Activated T-helper 1 cell treated with anti-CD3 and anti-CD28 coated beads, Interleukin-2, amount 50 U/mL, for 16 hours (primary cell): Measurements from ENCODE around the gene SLC29A3.

ENCODE experiments used
- DNase-seq, 2 donors: peaks; one replicate each; pipeline ENCODE4 v3.0.0-alpha.2; 2020; ENCODE audit warnings: low read depth in 1 of 2, low spot score in 1 of 2

The SLC29A3 gene

GRCh38 chr10:71299071-71299785 lies 19.8 kb upstream of the SLC29A3 start:
- no peak for DNase-seq

GRCh38 chr10:71300555-71301370 lies 18.3 kb upstream of the SLC29A3 start:
- no peak for DNase-seq

GRCh38 chr10:71301371-71301916 lies 17.6 kb upstream of the SLC29A3 start:
- no peak for DNase-seq

- DNase-seq: no peak
Measured at GRCh38 chr10:71302451-71302850, 16.6 kb upstream of the SLC29A3 start.

GRCh38 chr10:71302874-71303568 lies 16.0 kb upstream of the SLC29A3 start:
- DNase-seq: no peak

GRCh38 chr10:71303569-71303907 lies 15.5 kb upstream of the SLC29A3 start:
- no peak for DNase-seq

- no peak for DNase-seq
Measured at GRCh38 chr10:71304914-71305313, 14.1 kb upstream of the SLC29A3 start.

GRCh38 chr10:71306979-71307378 lies 12.1 kb upstream of the SLC29A3 start:
- DNase-seq: no peak

GRCh38 chr10:71307469-71308085 lies 11.5 kb upstream of the SLC29A3 start:
- DNase-seq: no peak

- no peak for DNase-seq
Measured at GRCh38 chr10:71308244-71308643, 10.8 kb upstream of the SLC29A3 start.

GRCh38 chr10:71308985-71309384 lies 10.1 kb upstream of the SLC29A3 start:
- no peak for DNase-seq

GRCh38 chr10:71309919-71310318 lies 9.1 kb upstream of the SLC29A3 start:
- DNase-seq: no peak

GRCh38 chr10:71312220-71312619 lies 6.8 kb upstream of the SLC29A3 start:
- no peak for DNase-seq

- DNase-seq: no peak
Measured at GRCh38 chr10:71312811-71313789, 6.0 kb upstream of the SLC29A3 start.

GRCh38 chr10:71314028-71314693 lies 4.9 kb upstream of the SLC29A3 start:
- peak; percentile 21 to 24 for DNase-seq

GRCh38 chr10:71314694-71315225 lies 4.3 kb upstream of the SLC29A3 start:
- DNase-seq: no peak

- no peak for DNase-seq
Measured at GRCh38 chr10:71316056-71316785, 2.8 kb upstream of the SLC29A3 start.

- no peak for DNase-seq
Measured at GRCh38 chr10:71316786-71317160, 2.3 kb upstream of the SLC29A3 start.

GRCh38 chr10:71317739-71318138 lies 1.3 kb upstream of the SLC29A3 start:
- DNase-seq: no peak
